B cell (primary cell): ENCODE measurements around the gene TEF. TPM values are rescaled to one million over a fixed set of nuclear protein-coding genes. Genes with fewer than 3 reads are reported as not detected.

Experiments
- ATAC-seq: fragments of 200-7000 bp; cut with Tn5 transposase; one replicate; pipeline ENCODE4 v1.10.0; 2021; ENCODE audit warnings: low read depth, mild to moderate bottlenecking, moderate number of reproducible peaks, moderate library complexity
- CTCF ChIA-PET: fragments of 350-600 bp; sonication (Branson Sonifier 250); formaldehyde crosslinking; loops from one replicate; lab custom pipeline; 2021; ENCODE audit warnings: antibody characterized with exemption, inconsistent platforms; lab: Charles Lee
- POLR2A ChIA-PET: fragments of 350-600 bp; sonication (Branson Sonifier 250); formaldehyde crosslinking; loops from one replicate; lab custom pipeline; 2021; ENCODE audit warnings: antibody characterized with exemption; lab: Charles Lee
- DNase-seq: peaks from one replicate; pipeline ENCODE4 v3.0.0; 2013
- H2AFZ ChIP-seq: 2 replicates; pipeline ENCODE4 v1.6.1; 2012; ENCODE audit warnings: mild to moderate bottlenecking, low read depth, low read length; ENCODE audit not compliant: insufficient read depth, poor library complexity, severe bottlenecking
- H3K27ac ChIP-seq, 2 donors: 1 replicate in 1 of 2; 2 replicates in 1 of 2; pipeline ENCODE4 v1.5.1; 2012 to 2013; ENCODE audit warnings: low read length in 2 of 2, mild to moderate bottlenecking in 2 of 2, moderate library complexity in 1 of 2
- H3K27me3 ChIP-seq, 4 experiments: fragments of 200-600 bp in 1 of 4; sonication (generic) in 1 of 4; replicated peaks in 1 of 4; 1 replicate in 2 of 4; 2 replicates in 2 of 4; pipeline versions ENCODE4 v1.6.1 to v1.7.0; 2013 to 2016; ENCODE audit warnings: low read length in 3 of 4, mild to moderate bottlenecking in 2 of 4, mixed read lengths in 1 of 4, moderate library complexity in 1 of 4; ENCODE audit not compliant: insufficient read depth in 4 of 4, control insufficient read depth in 3 of 4; ENCODE audit errors: control extremely low read depth in 1 of 4
- H3K36me3 ChIP-seq, 2 experiments: replicated peaks in 1 of 2; 1 replicate in 1 of 2; 2 replicates in 1 of 2; pipeline versions ENCODE4 v1.6.1 to v1.7.1; 2013; ENCODE audit warnings: low read length in 1 of 2; ENCODE audit not compliant: insufficient read depth in 2 of 2, control insufficient read depth in 1 of 2; ENCODE audit errors: control extremely low read depth in 1 of 2, extremely low read depth in 1 of 2
- H3K4me1 ChIP-seq, 2 donors: fragments of 200-600 bp in 1 of 2; sonication (generic) in 1 of 2; 1 replicate in 1 of 2; 2 replicates in 1 of 2; pipeline versions ENCODE4 v1.5.1 to v1.6.1; 2013 to 2017; ENCODE audit warnings: low read length in 2 of 2; ENCODE audit not compliant: control insufficient read depth in 2 of 2, insufficient read depth in 2 of 2
- H3K4me2 ChIP-seq: replicated peaks from 2 replicates; pipeline ENCODE3; 2012; ENCODE audit warnings: mild to moderate bottlenecking, low read depth, low read length; ENCODE audit not compliant: poor library complexity, severe bottlenecking
- H3K4me3 ChIP-seq, 5 experiments: fragments of 200-600 bp in 1 of 5; sonication (generic) in 1 of 5; 1 replicate in 3 of 5; 2 replicates in 2 of 5; pipeline versions ENCODE4 v1.5.1 to v1.7.0; 2011 to 2016; ENCODE audit warnings: low read length in 4 of 5, mild to moderate bottlenecking in 4 of 5, low read depth in 2 of 5, control low read depth in 1 of 5, moderate library complexity in 1 of 5; ENCODE audit not compliant: insufficient read depth in 1 of 5; ENCODE audit errors: control extremely low read depth in 1 of 5, extremely low read depth in 1 of 5
- H3K79me2 ChIP-seq: fragments of 200-600 bp; sonication (generic); one replicate; pipeline ENCODE4 v1.6.0; 2016; ENCODE audit warnings: low read length; ENCODE audit not compliant: control insufficient read depth, insufficient read depth
- H3K9ac ChIP-seq: fragments of 200-600 bp; sonication (generic); 2 replicates; pipeline ENCODE4 v1.6.1; 2017; ENCODE audit warnings: mild to moderate bottlenecking, low read length, moderate library complexity
- H3K9me3 ChIP-seq, 3 donors: one replicate each; pipeline versions ENCODE4 v1.6.1 to v1.7.1; 2013; ENCODE audit warnings: low read length in 2 of 3; ENCODE audit not compliant: control insufficient read depth in 2 of 3, insufficient read depth in 1 of 3; ENCODE audit errors: control extremely low read depth in 1 of 3
- H4K20me1 ChIP-seq: 2 replicates; pipeline ENCODE4 v1.6.0; 2012; ENCODE audit warnings: mild to moderate bottlenecking, low read length; ENCODE audit not compliant: insufficient read depth, control insufficient read depth, poor library complexity, severe bottlenecking
- H3K27ac Mint-ChIP-seq: one replicate; pipeline ENCODE4 v1.8.0; 2021; ENCODE audit warnings: mixed read lengths
- H3K27me3 Mint-ChIP-seq: one replicate; pipeline ENCODE4 v1.8.0; 2021; ENCODE audit warnings: mixed read lengths
- H3K4me1 Mint-ChIP-seq: one replicate; pipeline ENCODE4 v1.8.0; 2021; ENCODE audit warnings: mixed read lengths
- H3K4me3 Mint-ChIP-seq: one replicate; pipeline ENCODE4 v1.8.0; 2021; ENCODE audit warnings: mixed read lengths
- H3K9me3 Mint-ChIP-seq: one replicate; pipeline ENCODE4 v1.8.0; 2022; ENCODE audit warnings: mixed read lengths; ENCODE audit not compliant: insufficient read depth
- EZH2 ChIP-seq: IDR thresholded peaks from 2 replicates; pipeline ENCODE4 v1.6.1; 2012; ENCODE audit warnings: borderline replicate concordance, low read depth, mild to moderate bottlenecking, moderate library complexity, low read length; ENCODE audit not compliant: insufficient read depth, poor library complexity, severe bottlenecking
- WGBS: methylation state at CpG from one replicate; pipeline ENCODE4 v1.1.5; 2013; ENCODE audit warnings: missing lambda C conversion rate; ENCODE audit not compliant: insufficient coverage; 5-methylcytosine and 5-hydroxymethylcytosine counted together
- intact Hi-C: fragments of 100-400 bp; cut with micrococcal nuclease; formaldehyde crosslinking; loops from one replicate; pipeline ENCODE4 v1.10.0; 2022
- polyA plus RNA-seq: library from polyadenylated mRNA; depleted of rRNA; stranded (reverse); fragments of >200 nt; gene quantifications from 2 replicates; pipeline ENCODE4 v1.2.3, GENCODE V29; 2012
- total RNA-seq, 2 donors: library from RNA; stranded (reverse); fragments of 120-200 nt in 1 of 2; gene quantifications; 1 replicate in 1 of 2; 2 replicates in 1 of 2; pipeline versions ENCODE4 v1.2.3 to v1.2.4, GENCODE V29; 2013 to 2022
- TF ChIP-seq, protein P1 (sequence below): fragments of 200-600 bp; IDR thresholded peaks from one replicate; pipeline ENCODE4 v1.8.0; 2022; ENCODE audit warnings: antibody characterized with exemption, mild to moderate bottlenecking

TEF gene
- total and polyA plus RNA-seq, 2 donors (not counting 1 experiment from before 2014, with no cell fraction given), result 5.0 to 5.5 TPM

DNA sequence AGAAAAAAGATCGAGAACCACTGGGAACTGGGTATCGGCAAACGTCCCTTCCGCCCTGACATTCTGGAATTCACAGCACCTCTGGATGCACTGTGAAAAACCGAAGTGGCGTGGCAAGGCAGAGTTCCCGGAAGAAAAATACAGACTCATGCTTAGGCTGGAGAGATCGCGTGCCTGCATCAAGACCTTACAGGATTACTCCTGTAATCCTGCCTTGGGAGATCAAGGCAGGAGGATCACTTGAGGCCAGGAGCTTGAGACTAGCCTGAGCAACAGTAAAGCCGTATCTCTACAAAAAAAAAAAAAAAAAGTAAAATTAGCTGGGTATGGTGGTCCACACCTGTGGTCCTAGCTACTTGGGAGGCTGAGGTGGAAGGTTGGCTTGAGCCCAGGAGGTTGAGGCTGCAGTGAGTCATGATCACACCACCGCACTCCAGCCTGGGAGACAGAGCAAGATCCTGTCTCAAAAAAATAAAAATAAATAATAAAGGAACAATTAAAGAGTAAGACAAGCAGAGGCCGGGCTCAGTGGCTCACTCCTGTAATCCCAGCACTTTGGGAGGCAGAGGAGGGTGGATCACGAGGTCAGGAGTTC, 19.9 kb upstream of the TEF start:
- Mint-ChIP-seq H3K27ac (no peak overlapping the region), H3K27me3 (no peaks in the 10 kb centered on the region), H3K4me1 (no peaks in the 10 kb centered on the region), H3K9me3 (no peaks in the 10 kb centered on the region), H3K4me3 (no peak overlapping the region)
- H2AFZ ChIP-seq, result no peak overlapping the region
- CTCF ChIA-PET, result interaction anchor here (1.1 kb wide), 1 partner anchor 155 kb away, joined by 4 read pairs; no protein-coding TSS in a partner anchor
- TF ChIP-seq, protein P1, sequence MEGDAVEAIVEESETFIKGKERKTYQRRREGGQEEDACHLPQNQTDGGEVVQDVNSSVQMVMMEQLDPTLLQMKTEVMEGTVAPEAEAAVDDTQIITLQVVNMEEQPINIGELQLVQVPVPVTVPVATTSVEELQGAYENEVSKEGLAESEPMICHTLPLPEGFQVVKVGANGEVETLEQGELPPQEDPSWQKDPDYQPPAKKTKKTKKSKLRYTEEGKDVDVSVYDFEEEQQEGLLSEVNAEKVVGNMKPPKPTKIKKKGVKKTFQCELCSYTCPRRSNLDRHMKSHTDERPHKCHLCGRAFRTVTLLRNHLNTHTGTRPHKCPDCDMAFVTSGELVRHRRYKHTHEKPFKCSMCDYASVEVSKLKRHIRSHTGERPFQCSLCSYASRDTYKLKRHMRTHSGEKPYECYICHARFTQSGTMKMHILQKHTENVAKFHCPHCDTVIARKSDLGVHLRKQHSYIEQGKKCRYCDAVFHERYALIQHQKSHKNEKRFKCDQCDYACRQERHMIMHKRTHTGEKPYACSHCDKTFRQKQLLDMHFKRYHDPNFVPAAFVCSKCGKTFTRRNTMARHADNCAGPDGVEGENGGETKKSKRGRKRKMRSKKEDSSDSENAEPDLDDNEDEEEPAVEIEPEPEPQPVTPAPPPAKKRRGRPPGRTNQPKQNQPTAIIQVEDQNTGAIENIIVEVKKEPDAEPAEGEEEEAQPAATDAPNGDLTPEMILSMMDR, result no peak
- no peak for TF ChIP-seq EZH2
- H3K9ac ChIP-seq, result no peak overlapping the region
- 99% methylated on average over 11 of the region's 13 CpGs for WGBS
- H4K20me1 ChIP-seq, result no peaks in the 10 kb centered on the region
- no peaks in the 10 kb centered on the region for H3K9me3 ChIP-seq
- ATAC-seq (no peak), DNase-seq (no peak)
- peaks cover 0 to 10% of the 10 kb centered on the region in 2 experiments for H3K36me3 ChIP-seq
- H3K4me3 ChIP-seq, result no peak overlapping the region
- H3K27me3 ChIP-seq, result peaks cover 0 to 5% (median 0%) of the 10 kb centered on the region in 4 experiments
- POLR2A ChIA-PET, result interaction anchor here (0.7 kb wide), 1 partner anchor 116 kb away, joined by 6 read pairs; no protein-coding TSS in a partner anchor
- H3K79me2 ChIP-seq, result no peaks in the 10 kb centered on the region
- H3K4me1 ChIP-seq, result no peaks in the 10 kb centered on the region
- intact Hi-C loops, result no loop called here
- no peak overlapping the region for H3K4me2 ChIP-seq
- H3K27ac ChIP-seq, result no peak overlapping the region

DNA sequence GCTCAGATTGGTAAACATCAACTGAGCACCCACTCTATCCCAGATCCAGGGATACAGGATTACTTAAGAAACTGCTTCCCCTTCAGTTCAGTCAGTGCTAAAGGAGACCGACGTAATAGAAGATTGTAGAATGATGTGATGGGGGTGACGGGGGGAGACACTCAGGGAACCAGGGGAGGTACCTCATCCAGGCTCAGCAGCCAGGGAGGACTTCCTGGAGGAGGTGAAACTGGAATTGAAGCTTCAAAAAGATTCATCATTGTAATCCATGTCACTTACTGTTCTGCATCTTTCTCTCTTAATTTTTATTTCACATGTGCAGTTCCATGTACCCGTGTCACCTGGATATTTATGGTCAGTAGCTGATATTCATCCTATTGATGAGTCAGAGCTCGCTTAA, 19.1 kb upstream of the TEF start:
- H3K36me3 ChIP-seq, result peaks cover 0 to 5% of the 10 kb centered on the region in 2 experiments
- POLR2A ChIA-PET, result interaction anchor here (0.7 kb wide), 1 partner anchor 117 kb away, joined by 6 read pairs; no protein-coding TSS in a partner anchor

More for the DNA sequence above, 19.1 kb upstream of the TEF start:
- no peak overlapping the region for H3K4me2 ChIP-seq
- H2AFZ ChIP-seq, result no peak overlapping the region
- WGBS, result 92% methylated on average over 5 of the region's 5 CpGs
- H3K79me2 ChIP-seq, result no peaks in the 10 kb centered on the region
- no peaks in the 10 kb centered on the region for H3K27me3 Mint-ChIP-seq
- DNase-seq (no peak), ATAC-seq (no peak)
- H3K4me3 ChIP-seq, result no peak overlapping the region
- H3K4me3 Mint-ChIP-seq, result no peak overlapping the region
- no peaks in the 10 kb centered on the region for H3K9me3 ChIP-seq
- no peaks in the 10 kb centered on the region for H3K4me1 ChIP-seq
- CTCF ChIA-PET, result interaction anchor here (1.1 kb wide), 1 partner anchor 154 kb away, joined by 4 read pairs; no protein-coding TSS in a partner anchor
- no peaks in the 10 kb centered on the region for H4K20me1 ChIP-seq
- no peak overlapping the region for H3K27ac ChIP-seq
- intact Hi-C loops, result no loop called here
- TF ChIP-seq, protein P1, result no peak
- no peak for TF ChIP-seq EZH2
- H3K9me3 Mint-ChIP-seq, result no peaks in the 10 kb centered on the region
- no peak overlapping the region for H3K27ac Mint-ChIP-seq
- H3K9ac ChIP-seq, result no peak overlapping the region
- H3K4me1 Mint-ChIP-seq, result no peaks in the 10 kb centered on the region
- H3K27me3 ChIP-seq, result peaks cover 0 to 8% (median 0%) of the 10 kb centered on the region in 4 experiments
